ENCODE data around the gene MITD1. TPM values are rescaled to one million over a fixed set of nuclear protein-coding genes. Genes with fewer than 3 reads are reported as not detected.

Gene MITD1
- total and polyA plus RNA-seq, 2 of the 13 experiments (the other 11 are each of a cell fraction or from before 2014, with no cell fraction given), result 17.8 to 43.7 TPM

- TF ChIP-seq HINFP (CRISPR knock-in tag; IDR thresholded peaks at IDR 0.05; ENCODE audit: low read depth) (peak; percentile 86), PAF1 (CRISPR knock-in tag; IDR thresholded peaks at IDR 0.05) (no peak), ATRX (CRISPR knock-in tag; IDR thresholded peaks at IDR 0.05; ENCODE audit: borderline replicate concordance) (0 out of 2 replicates have a peak, but pooled peaks have one; percentile 86), HOXA7 (CRISPR knock-in tag; IDR thresholded peaks at IDR 0.05) (no peak), SNAPC5 (CRISPR knock-in tag; IDR thresholded peaks at IDR 0.05; ENCODE audit: borderline replicate concordance) (peak; percentile 89), STAT6 (CRISPR knock-in tag; IDR thresholded peaks at IDR 0.05; ENCODE audit: borderline replicate concordance) (0 out of 2 replicates have a peak, but pooled peaks have one; percentile 68), HDAC1 (CRISPR knock-in tag; IDR thresholded peaks at IDR 0.05) (peak; percentile 100), ZSCAN5A (CRISPR knock-in tag; IDR thresholded peaks at IDR 0.05; ENCODE audit: borderline replicate concordance) (peak; percentile 99), NR2F1 (CRISPR knock-in tag; IDR thresholded peaks at IDR 0.05) (0 out of 4 replicates have a peak, but pooled peaks have one; percentile 13 to 15), REXO4 (CRISPR knock-in tag; IDR thresholded peaks at IDR 0.05; ENCODE audit: borderline replicate concordance) (peak; percentile 82; the same call in 1 of the 2 replicates), BCL3 (CRISPR knock-in tag; IDR thresholded peaks at IDR 0.05) (peak; percentile 100), ZBTB44 (CRISPR knock-in tag; IDR thresholded peaks at IDR 0.05) (no peak; the same call in 1 of the 2 replicates), MXI1 (IDR thresholded peaks at IDR 0.05; ENCODE audit: borderline replicate concordance, low read depth, low read length) (peak; percentile 96; the same call in 2 of the 3 replicates), HDAC2 (CRISPR knock-in tag; IDR thresholded peaks at IDR 0.05) (peak; percentile 96), AHR (CRISPR knock-in tag; IDR thresholded peaks at IDR 0.05) (peak; percentile 91)
Measured at GRCh38 chr2:99154643-99155536, 26.0 kb downstream of the MITD1 start, which contains the start of the genes LIPT1 and TSGA10 (continued).

Data from HepG2 (cell line).